NCI-H2196 treated with DMSO at 0.1 percent for 48 hours (cell line): ENCODE data around the gene CUL4B.
"Not testable (repeated sequence)": the region's sequence is repeated elsewhere in the genome, so short reads cannot be mapped to it uniquely, and the experiment has no call there.

Source experiments
- DNase-seq: peaks from one replicate; lab custom pipeline; 2025; ENCODE audit not compliant: unreplicated experiment; lab: John Stamatoyannopoulos, UW

CUL4B gene

GRCh38 chrX:120560842-120561633, at the start of gene CUL4B:
TSS of gene CUL4B (minus strand) at chrX:120560962. CDS start at chrX:120560638, 324 bp downstream.
- DNase-seq = peak; percentile 68

GRCh38 chrX:120604361-120604782, 43.6 kb upstream of the CUL4B start:
- no peak for DNase-seq

- DNase-seq = peak; percentile 90
Measured at GRCh38 chrX:120603707-120604360, 43.1 kb upstream of the CUL4B start, which contains the start of gene MCTS1. TSS of gene MCTS1 (plus strand) at chrX:120604101. CDS start at chrX:120604237, 136 bp downstream.

GRCh38 chrX:120585702-120586101, 24.9 kb upstream of the CUL4B start:
- no peak for DNase-seq

- no peak for DNase-seq
Measured at GRCh38 chrX:120575379-120576114, 14.8 kb upstream of the CUL4B start.

GRCh38 chrX:120573806-120574205, 13.0 kb upstream of the CUL4B start:
- DNase-seq = not testable (repeated sequence)

GRCh38 chrX:120570011-120570600, 9.3 kb upstream of the CUL4B start:
- no peak for DNase-seq

- DNase-seq = no peak
Measured at GRCh38 chrX:120568609-120569008, 7.8 kb upstream of the CUL4B start.

- no peak for DNase-seq
Measured at GRCh38 chrX:120568035-120568434, 7.3 kb upstream of the CUL4B start.

GRCh38 chrX:120566817-120567216, 6.1 kb upstream of the CUL4B start:
- DNase-seq = no peak

GRCh38 chrX:120564925-120565324, 4.2 kb upstream of the CUL4B start:
- no peak for DNase-seq

GRCh38 chrX:120562569-120562926, 1.8 kb upstream of the CUL4B start:
- DNase-seq = no peak

GRCh38 chrX:120561634-120562568, 1.1 kb upstream of the CUL4B start:
- DNase-seq = no peak

GRCh38 chrX:120560405-120560841, 339 bp downstream of the CUL4B start:
- peak; percentile 24 for DNase-seq

- DNase-seq = no peak
Measured at GRCh38 chrX:120559804-120560203, 958 bp downstream of the CUL4B start.

- DNase-seq = no peak
Measured at GRCh38 chrX:120556251-120556650, 4.5 kb downstream of the CUL4B start.

GRCh38 chrX:120549483-120550452, 11.0 kb downstream of the CUL4B start:
- no peak for DNase-seq

- no peak for DNase-seq
Measured at GRCh38 chrX:120536061-120536460, 24.7 kb downstream of the CUL4B start.
